ENCODE data around the gene METTL8. TPM values are rescaled to one million over a fixed set of nuclear protein-coding genes. Genes with fewer than 3 reads are reported as not detected.

The METTL8 gene, protein sequence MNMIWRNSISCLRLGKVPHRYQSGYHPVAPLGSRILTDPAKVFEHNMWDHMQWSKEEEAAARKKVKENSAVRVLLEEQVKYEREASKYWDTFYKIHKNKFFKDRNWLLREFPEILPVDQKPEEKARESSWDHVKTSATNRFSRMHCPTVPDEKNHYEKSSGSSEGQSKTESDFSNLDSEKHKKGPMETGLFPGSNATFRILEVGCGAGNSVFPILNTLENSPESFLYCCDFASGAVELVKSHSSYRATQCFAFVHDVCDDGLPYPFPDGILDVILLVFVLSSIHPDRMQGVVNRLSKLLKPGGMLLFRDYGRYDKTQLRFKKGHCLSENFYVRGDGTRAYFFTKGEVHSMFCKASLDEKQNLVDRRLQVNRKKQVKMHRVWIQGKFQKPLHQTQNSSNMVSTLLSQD
- total RNA-seq, result 9.4 and 19.4 TPM in 2 replicates

DNA sequence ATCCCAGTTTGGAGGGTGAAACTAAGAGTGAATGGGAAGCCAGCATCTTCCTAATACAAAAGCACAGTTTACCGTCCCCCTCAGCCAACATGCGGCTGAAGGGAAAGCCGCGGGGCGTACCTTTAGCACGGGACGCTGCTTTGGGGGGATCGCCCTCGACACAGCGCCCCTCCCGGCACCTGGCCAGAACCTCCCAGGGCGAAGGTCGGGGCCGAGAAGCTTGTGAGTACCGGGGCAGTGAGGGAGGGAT lies at the start of gene METTL8:
TSS of gene METTL8 (minus strand) at position 228 of the 250 bp plus-strand sequence. CDS start 41,805 bp downstream, outside the sequence.

DNA sequence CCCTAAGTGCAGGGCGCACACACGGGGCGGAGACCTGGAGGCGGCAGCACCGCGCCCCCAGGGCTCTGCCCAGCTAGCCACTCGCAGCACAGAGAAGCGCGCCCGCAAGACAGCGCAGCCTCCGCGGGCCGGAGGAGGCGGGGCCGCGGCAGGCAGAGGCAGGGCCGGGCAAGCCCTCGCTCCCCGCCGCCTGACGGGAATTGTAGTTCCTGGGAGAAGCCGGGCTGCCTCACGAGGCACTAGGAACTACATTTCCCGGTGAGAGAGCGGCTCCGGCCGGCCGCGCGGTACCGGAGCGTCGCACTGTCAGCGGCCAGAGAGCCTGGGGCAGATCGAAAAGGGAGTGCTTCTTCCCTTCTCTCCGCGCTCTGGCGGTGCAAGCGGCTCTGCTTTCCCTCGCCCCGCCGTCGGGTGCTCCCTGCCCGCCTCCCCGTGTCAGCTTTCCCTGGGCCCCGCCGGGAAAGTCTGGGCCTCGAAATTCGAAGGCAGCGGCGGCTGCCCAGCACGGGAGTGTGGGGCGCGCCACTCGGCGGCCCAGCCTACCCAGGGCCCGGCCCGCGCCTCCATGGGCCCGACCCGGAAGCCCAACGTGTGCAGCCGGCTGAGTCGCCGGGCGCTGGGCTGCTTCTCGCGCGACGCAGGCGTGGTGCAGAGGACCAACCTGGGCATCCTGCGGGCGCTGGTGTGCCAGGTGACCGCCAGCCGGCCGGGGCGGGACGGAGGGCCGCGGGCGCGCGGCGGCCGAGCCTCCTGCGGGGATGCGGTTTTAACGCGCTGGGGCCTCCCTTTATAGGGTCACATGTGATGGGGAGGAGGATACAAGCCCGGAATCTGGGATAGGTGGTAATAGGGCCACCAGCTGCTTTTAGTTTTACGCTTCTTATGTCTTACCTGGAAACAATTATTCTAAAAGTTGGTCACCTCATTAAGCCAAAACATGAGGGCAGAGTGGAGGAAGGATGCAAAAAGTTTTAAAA lies 511 bp upstream of the METTL8 start, which contains the start of gene DCAF17:
TSS of gene DCAF17 (plus strand) at position 214 of the 977 bp plus-strand sequence. CDS start at position 566, 352 bp downstream.

Other genes starting within 250 kb of the METTL8 start
- gene DCAF17, start 236 bp upstream of the METTL8 start, total RNA-seq, result 21.2 and 30.9 TPM in 2 replicates
- 15.8 and 44.4 TPM in 2 replicates for gene CYBRD1, start 88.5 kb upstream of the METTL8 start, total RNA-seq